HepG2 (cell line): ENCODE measurements around the gene AATF. TPM values are rescaled to one million over a fixed set of nuclear protein-coding genes. Genes with fewer than 3 reads are reported as not detected.

Source experiments
- CTCF ChIP-seq: sonication (generic); formaldehyde crosslinking; IDR thresholded peaks from 2 replicates; pipeline ENCODE4 v1.5.0; 2020; ENCODE audit warnings: mild to moderate bottlenecking, missing genetic modification reagents, moderate library complexity
- GATAD2A ChIP-seq: IDR thresholded peaks from 2 replicates; pipeline ENCODE4 v1.6.1; 2016
- GLI4 ChIP-seq: sonication (generic); formaldehyde crosslinking; IDR thresholded peaks from 2 replicates; pipeline ENCODE4 v1.5.1; 2020; ENCODE audit warnings: missing genetic modification reagents, mild to moderate bottlenecking, moderate library complexity, borderline replicate concordance
- HDAC6 ChIP-seq: fragments of 200-600 bp; sonication (generic); IDR thresholded peaks from 2 replicates; pipeline ENCODE4 v1.7.0; 2017; ENCODE audit warnings: mild to moderate bottlenecking, antibody characterized with exemption, low read length, low read depth
- KLF6 ChIP-seq: IDR thresholded peaks from 2 replicates; pipeline ENCODE4 v1.8.0; 2016; ENCODE audit warnings: missing biosample characterization, missing genetic modification reagents
- KLF9 ChIP-seq: IDR thresholded peaks from 2 replicates; pipeline ENCODE4 v1.6.1; 2016; ENCODE audit warnings: low read depth
- MXD4 ChIP-seq: IDR thresholded peaks from 2 replicates; pipeline ENCODE4 v1.6.1; 2016; ENCODE audit warnings: mild to moderate bottlenecking, missing biosample characterization, missing genetic modification reagents
- REPIN1 ChIP-seq: sonication (generic); formaldehyde crosslinking; IDR thresholded peaks from 2 replicates; pipeline ENCODE4 v1.8.0; 2022; ENCODE audit warnings: missing genetic modification reagents, low read depth, mild to moderate bottlenecking, borderline replicate concordance
- YEATS2 ChIP-seq: sonication (generic); formaldehyde crosslinking; IDR thresholded peaks from 2 replicates; pipeline ENCODE4 v1.4.0; 2020; ENCODE audit warnings: missing genetic modification reagents, borderline replicate concordance
- ZNF101 ChIP-seq: sonication (generic); formaldehyde crosslinking; IDR thresholded peaks from 2 replicates; pipeline ENCODE4 v1.4.0; 2020; ENCODE audit warnings: mild to moderate bottlenecking, low read depth, missing genetic modification reagents, borderline replicate concordance
- ZNF180 ChIP-seq: sonication (generic); formaldehyde crosslinking; IDR thresholded peaks from 2 replicates; pipeline ENCODE4 v1.4.0; 2020; ENCODE audit warnings: low read depth, missing genetic modification reagents, borderline replicate concordance
- ZNF326 ChIP-seq: sonication (generic); formaldehyde crosslinking; IDR thresholded peaks from 2 replicates; pipeline ENCODE4 v1.4.0; 2020; ENCODE audit warnings: missing genetic modification reagents, borderline replicate concordance
- ZNF432 ChIP-seq: sonication (generic); formaldehyde crosslinking; IDR thresholded peaks from 2 replicates; pipeline ENCODE4 v1.5.0; 2020; ENCODE audit warnings: missing genetic modification reagents, mild to moderate bottlenecking, borderline replicate concordance
- ZNF556 ChIP-seq: sonication (generic); formaldehyde crosslinking; IDR thresholded peaks from 2 replicates; pipeline ENCODE4 v1.4.0; 2020; ENCODE audit warnings: mild to moderate bottlenecking, missing genetic modification reagents, borderline replicate concordance
- ZNF616 ChIP-seq: sonication (generic); formaldehyde crosslinking; IDR thresholded peaks from 2 replicates; pipeline ENCODE4 v1.5.0; 2020; ENCODE audit warnings: low read depth, mild to moderate bottlenecking, missing genetic modification reagents
- ZNF652 ChIP-seq: IDR thresholded peaks from 2 replicates; pipeline ENCODE4 v1.6.1; 2016; ENCODE audit warnings: low read depth, borderline replicate concordance
- ZSCAN25 ChIP-seq: sonication (generic); formaldehyde crosslinking; IDR thresholded peaks from 2 replicates; pipeline ENCODE4 v1.8.0; 2022; ENCODE audit warnings: mild to moderate bottlenecking, missing genetic modification reagents
- ZSCAN31 ChIP-seq: sonication (generic); formaldehyde crosslinking; IDR thresholded peaks from 2 replicates; pipeline ENCODE4 v1.5.0; 2020; ENCODE audit warnings: low read depth, mild to moderate bottlenecking, missing genetic modification reagents
- polyA plus RNA-seq, 8 experiments: library from polyadenylated mRNA; depleted of rRNA in 3 of 8; stranded (reverse) in 7 of 8; unstranded in 1 of 8; fragments of >200 nt; fragmentation: Illumina TruSeq in 4 of 8; extraction: Trizol in 4 of 8; gene quantifications; 2 replicates each; pipeline versions ENCODE4 v1.2.1 to v1.2.3, GENCODE V29; 2011 to 2016; ENCODE audit warnings: low read depth in 4 of 8, missing spikeins in 1 of 8, mixed read lengths in 1 of 8; ENCODE audit not compliant: insufficient read depth in 1 of 8
- total RNA-seq, 5 experiments: library from RNA; depleted of rRNA; stranded (reverse); fragments of >200 nt; fragmentation: Illumina TruSeq; extraction: Trizol; gene quantifications; 2 replicates each; pipeline ENCODE4 v1.2.3, GENCODE V29; 2016; ENCODE audit warnings: low read depth in 1 of 5
- TF ChIP-seq, protein P1 (sequence below): sonication (generic); formaldehyde crosslinking; IDR thresholded peaks from 2 replicates; pipeline ENCODE4 v1.4.0; 2020; ENCODE audit warnings: low read depth, missing genetic modification reagents
- TF ChIP-seq, protein P2 (sequence below): sonication (generic); formaldehyde crosslinking; conservative IDR thresholded peaks from 2 replicates; pipeline ENCODE4 v1.4.0; 2020; ENCODE audit warnings: missing genetic modification reagents

The AATF gene
- total and polyA plus RNA-seq, 2 of the 13 experiments (the other 11 are each of a cell fraction or from before 2014, with no cell fraction given), result 9.1 to 53.3 TPM

GRCh38 chr17:36948717-36949460 lies at the start of gene AATF (continued):
- TF ChIP-seq CTCF (CRISPR knock-in tag) (no peak; the same call in 1 of the 2 replicates), REPIN1 (CRISPR knock-in tag) (peak; percentile 97), ZSCAN25 (CRISPR knock-in tag) (peak; percentile 93), ZSCAN31 (peak; percentile 98), HDAC6 (no peak), ZNF326 (CRISPR knock-in tag) (no peak), KLF9 (CRISPR knock-in tag) (peak; percentile 94), MXD4 (CRISPR knock-in tag) (peak; percentile 92), ZNF652 (no peak), GATAD2A (CRISPR knock-in tag) (peak; percentile 62), GLI4 (CRISPR knock-in tag) (peak; percentile 97; the same call in 1 of the 2 replicates), YEATS2 (CRISPR knock-in tag) (peak; percentile 92), ZNF180 (CRISPR knock-in tag) (no peak), ZNF432 (CRISPR knock-in tag) (peak; percentile 88; the same call in 1 of the 2 replicates), ZNF556 (CRISPR knock-in tag) (peak; percentile 71; the same call in 1 of the 2 replicates), KLF6 (peak; percentile 94), ZNF101 (CRISPR knock-in tag) (peak; percentile 83; the same call in 1 of the 2 replicates), ZNF616 (CRISPR knock-in tag) (peak; percentile 98)
- TF ChIP-seq, protein P1, sequence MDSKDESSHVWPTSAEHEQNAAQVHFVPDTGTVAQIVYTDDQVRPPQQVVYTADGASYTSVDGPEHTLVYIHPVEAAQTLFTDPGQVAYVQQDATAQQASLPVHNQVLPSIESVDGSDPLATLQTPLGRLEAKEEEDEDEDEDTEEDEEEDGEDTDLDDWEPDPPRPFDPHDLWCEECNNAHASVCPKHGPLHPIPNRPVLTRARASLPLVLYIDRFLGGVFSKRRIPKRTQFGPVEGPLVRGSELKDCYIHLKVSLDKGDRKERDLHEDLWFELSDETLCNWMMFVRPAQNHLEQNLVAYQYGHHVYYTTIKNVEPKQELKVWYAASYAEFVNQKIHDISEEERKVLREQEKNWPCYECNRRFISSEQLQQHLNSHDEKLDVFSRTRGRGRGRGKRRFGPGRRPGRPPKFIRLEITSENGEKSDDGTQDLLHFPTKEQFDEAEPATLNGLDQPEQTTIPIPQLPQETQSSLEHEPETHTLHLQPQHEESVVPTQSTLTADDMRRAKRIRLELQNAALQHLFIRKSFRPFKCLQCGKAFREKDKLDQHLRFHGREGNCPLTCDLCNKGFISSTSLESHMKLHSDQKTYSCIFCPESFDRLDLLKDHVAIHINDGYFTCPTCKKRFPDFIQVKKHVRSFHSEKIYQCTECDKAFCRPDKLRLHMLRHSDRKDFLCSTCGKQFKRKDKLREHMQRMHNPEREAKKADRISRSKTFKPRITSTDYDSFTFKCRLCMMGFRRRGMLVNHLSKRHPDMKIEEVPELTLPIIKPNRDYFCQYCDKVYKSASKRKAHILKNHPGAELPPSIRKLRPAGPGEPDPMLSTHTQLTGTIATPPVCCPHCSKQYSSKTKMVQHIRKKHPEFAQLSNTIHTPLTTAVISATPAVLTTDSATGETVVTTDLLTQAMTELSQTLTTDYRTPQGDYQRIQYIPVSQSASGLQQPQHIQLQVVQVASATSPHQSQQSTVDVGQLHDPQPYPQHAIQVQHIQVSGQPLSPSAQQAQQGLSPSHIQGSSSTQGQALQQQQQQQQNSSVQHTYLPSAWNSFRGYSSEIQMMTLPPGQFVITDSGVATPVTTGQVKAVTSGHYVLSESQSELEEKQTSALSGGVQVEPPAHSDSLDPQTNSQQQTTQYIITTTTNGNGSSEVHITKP (CRISPR knock-in tag), result no peak
- TF ChIP-seq, protein P2, sequence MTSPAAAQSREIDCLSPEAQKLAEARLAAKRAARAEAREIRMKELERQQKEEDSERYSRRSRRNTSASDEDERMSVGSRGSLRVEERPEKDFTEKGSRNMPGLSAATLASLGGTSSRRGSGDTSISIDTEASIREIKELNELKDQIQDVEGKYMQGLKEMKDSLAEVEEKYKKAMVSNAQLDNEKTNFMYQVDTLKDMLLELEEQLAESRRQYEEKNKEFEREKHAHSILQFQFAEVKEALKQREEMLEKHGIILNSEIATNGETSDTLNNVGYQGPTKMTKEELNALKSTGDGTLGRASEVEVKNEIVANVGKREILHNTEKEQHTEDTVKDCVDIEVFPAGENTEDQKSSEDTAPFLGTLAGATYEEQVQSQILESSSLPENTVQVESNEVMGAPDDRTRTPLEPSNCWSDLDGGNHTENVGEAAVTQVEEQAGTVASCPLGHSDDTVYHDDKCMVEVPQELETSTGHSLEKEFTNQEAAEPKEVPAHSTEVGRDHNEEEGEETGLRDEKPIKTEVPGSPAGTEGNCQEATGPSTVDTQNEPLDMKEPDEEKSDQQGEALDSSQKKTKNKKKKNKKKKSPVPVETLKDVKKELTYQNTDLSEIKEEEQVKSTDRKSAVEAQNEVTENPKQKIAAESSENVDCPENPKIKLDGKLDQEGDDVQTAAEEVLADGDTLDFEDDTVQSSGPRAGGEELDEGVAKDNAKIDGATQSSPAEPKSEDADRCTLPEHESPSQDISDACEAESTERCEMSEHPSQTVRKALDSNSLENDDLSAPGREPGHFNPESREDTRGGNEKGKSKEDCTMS (CRISPR knock-in tag), result no peak
